Measurements from ENCODE around the gene LRCH4.

LRCH4 gene
- total RNA-seq, result 57.8 to 67.2 (median 61.8) reads per million in 4 donors

- peak in 4 of 5 donors; percentile 53 to 69 (median 62) for DNase-seq
Observed at GRCh38 chr7:100585511-100586265, at the start of gene LRCH4. Gene LRCH4 (minus strand): TSS chr7:100586129. CDS start chr7:100586100, 29 bp downstream.

- DNase-seq, result peak; percentile 45 to 72 (median 49)
Observed at GRCh38 chr7:100632951-100633717, 47.2 kb upstream of the LRCH4 start.

- no peak for DNase-seq
Observed at GRCh38 chr7:100630066-100630465, 44.1 kb upstream of the LRCH4 start.

GRCh38 chr7:100629117-100629716, 43.3 kb upstream of the LRCH4 start:
- DNase-seq, result no peak

- DNase-seq, result no peak
Observed at GRCh38 chr7:100627238-100627549, 41.3 kb upstream of the LRCH4 start.

GRCh38 chr7:100626530-100627237, 40.8 kb upstream of the LRCH4 start:
- DNase-seq, result peak; percentile 78 to 91 (median 82)

- no peak for DNase-seq
Observed at GRCh38 chr7:100626055-100626454, 40.1 kb upstream of the LRCH4 start.

GRCh38 chr7:100623951-100624824, 38.3 kb upstream of the LRCH4 start:
- peak in 1 of 5 donors; percentile 56 for DNase-seq

- DNase-seq, result no peak
Observed at GRCh38 chr7:100621554-100621953, 35.6 kb upstream of the LRCH4 start.

GRCh38 chr7:100620804-100621203, 34.9 kb upstream of the LRCH4 start:
- no peak for DNase-seq

- no peak for DNase-seq
Observed at GRCh38 chr7:100620239-100620638, 34.3 kb upstream of the LRCH4 start.

- no peak for DNase-seq
Observed at GRCh38 chr7:100614308-100614861, 28.5 kb upstream of the LRCH4 start.

- DNase-seq, result no peak
Observed at GRCh38 chr7:100613412-100614175, 27.7 kb upstream of the LRCH4 start.

GRCh38 chr7:100612730-100613390, 26.9 kb upstream of the LRCH4 start:
- DNase-seq, result no peak

- DNase-seq, result peak; percentile 96 to 99 (median 97)
Observed at GRCh38 chr7:100611983-100612729, 26.2 kb upstream of the LRCH4 start, which contains the start of gene MOSPD3. Gene MOSPD3 (plus strand): TSS chr7:100612540. CDS start chr7:100612792, 252 bp downstream.

- DNase-seq, result no peak
Observed at GRCh38 chr7:100609958-100610357, 24.0 kb upstream of the LRCH4 start.

- DNase-seq, result no peak
Observed at GRCh38 chr7:100607111-100607510, 21.2 kb upstream of the LRCH4 start.

GRCh38 chr7:100606313-100606712, 20.4 kb upstream of the LRCH4 start:
- no peak for DNase-seq

Measured in T-helper 1 cell (primary cell).